Adipocyte (in vitro differentiated cells): Measurements from ENCODE around the gene XRN2.
"Not testable (repeated sequence)": the region's sequence is repeated elsewhere in the genome, so short reads cannot be mapped to it uniquely, and the experiment has no call there.

Experiments used
- DNase-seq: peaks from one replicate; pipeline ENCODE4 v3.0.0-alpha.2; 2015; ENCODE audit warnings: low read depth
- H3K27me3 ChIP-seq: replicated peaks from 2 replicates; pipeline ENCODE4 v1.7.0; 2013; ENCODE audit warnings: mild to moderate bottlenecking, low read length, moderate library complexity; ENCODE audit not compliant: control insufficient read depth, insufficient read depth
- H3K36me3 ChIP-seq: 2 replicates; pipeline ENCODE4 v1.7.0; 2013; ENCODE audit warnings: low read length, mild to moderate bottlenecking, moderate library complexity; ENCODE audit not compliant: control insufficient read depth, insufficient read depth, severe bottlenecking
- H3K4me1 ChIP-seq: 2 replicates; pipeline ENCODE4 v1.7.0; 2013; ENCODE audit warnings: mild to moderate bottlenecking, low read length, moderate library complexity; ENCODE audit not compliant: control insufficient read depth, insufficient read depth
- H3K4me3 ChIP-seq: 2 replicates; pipeline ENCODE4 v1.7.0; 2013; ENCODE audit warnings: mild to moderate bottlenecking, low read length, moderate library complexity
- H3K9ac ChIP-seq: 2 replicates; pipeline ENCODE4 v1.7.0; 2013; ENCODE audit warnings: mild to moderate bottlenecking, low read length, moderate library complexity
- H3K9me3 ChIP-seq: 2 replicates; pipeline ENCODE4 v1.7.0; 2013; ENCODE audit warnings: mild to moderate bottlenecking, low read length, moderate library complexity; ENCODE audit not compliant: control insufficient read depth

The XRN2 gene

GRCh38 chr20:21353236-21353635 lies 50.1 kb downstream of the XRN2 start:
- H3K4me3 ChIP-seq, result no peak overlapping the region
- no peak overlapping the region for H3K9ac ChIP-seq
- H3K4me1 ChIP-seq, result peaks cover 6% of the 10 kb centered on the region
- DNase-seq, result peak; percentile 59
- H3K9me3 ChIP-seq, result no peaks in the 10 kb centered on the region
- peaks cover 69% of the 10 kb centered on the region for H3K36me3 ChIP-seq
- no peaks in the 10 kb centered on the region for H3K27me3 ChIP-seq

GRCh38 chr20:21355981-21356380 lies 52.9 kb downstream of the XRN2 start:
- Histone ChIP-seq H3K4me3 (no peak overlapping the region), H3K27me3 (no peaks in the 10 kb centered on the region), H3K4me1 (peaks cover 18% of the 10 kb centered on the region), H3K9me3 (no peaks in the 10 kb centered on the region), H3K9ac (no peak overlapping the region), H3K36me3 (peaks cover 64% of the 10 kb centered on the region)
- DNase-seq, result no peak

- H3K36me3 ChIP-seq, result peaks cover 60% of the 10 kb centered on the region
- DNase-seq, result no peak
These were observed 53.3 kb downstream of the XRN2 start for GRCh38 chr20:21356386-21356785.

GRCh38 chr20:21357844-21358243 lies 54.7 kb downstream of the XRN2 start:
- peaks cover 71% of the 10 kb centered on the region for H3K36me3 ChIP-seq
- H3K9me3 ChIP-seq, result no peaks in the 10 kb centered on the region
- peaks cover 22% of the 10 kb centered on the region for H3K4me1 ChIP-seq
- H3K9ac ChIP-seq, result no peak overlapping the region
- H3K27me3 ChIP-seq, result no peaks in the 10 kb centered on the region
- no peak for DNase-seq
- no peak overlapping the region for H3K4me3 ChIP-seq

More at GRCh38 chr20:21356386-21356785, 53.3 kb downstream of the XRN2 start:
- Histone ChIP-seq H3K9ac (no peak overlapping the region), H3K9me3 (no peaks in the 10 kb centered on the region), H3K27me3 (no peaks in the 10 kb centered on the region), H3K4me3 (no peak overlapping the region), H3K4me1 (peaks cover 22% of the 10 kb centered on the region)

GRCh38 chr20:21358737-21359136 lies 55.6 kb downstream of the XRN2 start:
- Histone ChIP-seq H3K27me3 (no peaks in the 10 kb centered on the region), H3K9ac (no peak overlapping the region), H3K9me3 (no peaks in the 10 kb centered on the region), H3K4me3 (no peak overlapping the region), H3K4me1 (peaks cover 21% of the 10 kb centered on the region), H3K36me3 (peaks cover 77% of the 10 kb centered on the region)
- no peak for DNase-seq

- Histone ChIP-seq H3K9me3 (no peaks in the 10 kb centered on the region), H3K9ac (no peak overlapping the region), H3K36me3 (peaks cover 68% of the 10 kb centered on the region), H3K4me1 (peaks cover 21% of the 10 kb centered on the region), H3K27me3 (no peaks in the 10 kb centered on the region), H3K4me3 (peak overlapping the region; percentile 18)
- DNase-seq, result peak; percentile 80
These were observed 57.6 kb downstream of the XRN2 start for GRCh38 chr20:21360705-21361104.

- no peak overlapping the region for H3K4me3 ChIP-seq
- no peaks in the 10 kb centered on the region for H3K27me3 ChIP-seq
- H3K4me1 ChIP-seq, result peaks cover 21% of the 10 kb centered on the region
- H3K9ac ChIP-seq, result no peak overlapping the region
- peaks cover 64% of the 10 kb centered on the region for H3K36me3 ChIP-seq
- DNase-seq, result peak; percentile 50
- no peaks in the 10 kb centered on the region for H3K9me3 ChIP-seq
These were observed 58.1 kb downstream of the XRN2 start for GRCh38 chr20:21361266-21361665.

GRCh38 chr20:21364413-21364812 lies 61.3 kb downstream of the XRN2 start:
- peaks cover 64% of the 10 kb centered on the region for H3K36me3 ChIP-seq

GRCh38 chr20:21365771-21366170 lies 62.6 kb downstream of the XRN2 start:
- Histone ChIP-seq H3K36me3 (peaks cover 66% of the 10 kb centered on the region), H3K9me3 (no peaks in the 10 kb centered on the region), H3K4me3 (no peak overlapping the region), H3K27me3 (no peaks in the 10 kb centered on the region), H3K9ac (no peak overlapping the region), H3K4me1 (peaks cover 11% of the 10 kb centered on the region)
- DNase-seq, result no peak

More at GRCh38 chr20:21364413-21364812, 61.3 kb downstream of the XRN2 start:
- DNase-seq, result no peak
- H3K4me1 ChIP-seq, result peaks cover 21% of the 10 kb centered on the region
- H3K9me3 ChIP-seq, result no peaks in the 10 kb centered on the region
- no peak overlapping the region for H3K9ac ChIP-seq
- no peak overlapping the region for H3K4me3 ChIP-seq
- no peaks in the 10 kb centered on the region for H3K27me3 ChIP-seq

GRCh38 chr20:21366273-21366672 lies 63.1 kb downstream of the XRN2 start:
- H3K4me1 ChIP-seq, DNase-seq, H3K27me3 ChIP-seq, H3K9me3 ChIP-seq, H3K4me3 ChIP-seq, H3K9ac ChIP-seq: not testable (repeated sequence)
- peaks cover 71% of the 10 kb centered on the region for H3K36me3 ChIP-seq

- no peaks in the 10 kb centered on the region for H3K27me3 ChIP-seq
- H3K36me3 ChIP-seq, result peaks cover 58% of the 10 kb centered on the region
- peaks cover 10% of the 10 kb centered on the region for H3K4me1 ChIP-seq
These were observed 65.7 kb downstream of the XRN2 start for GRCh38 chr20:21368791-21369190.

GRCh38 chr20:21371193-21371592 lies 68.1 kb downstream of the XRN2 start:
- Histone ChIP-seq H3K36me3 (peaks cover 54% of the 10 kb centered on the region), H3K27me3 (no peaks in the 10 kb centered on the region), H3K9me3 (no peaks in the 10 kb centered on the region), H3K9ac (no peak overlapping the region), H3K4me3 (no peak overlapping the region), H3K4me1 (peaks cover 15% of the 10 kb centered on the region)
- DNase-seq, result no peak

More at GRCh38 chr20:21368791-21369190, 65.7 kb downstream of the XRN2 start:
- no peak for DNase-seq
- Histone ChIP-seq H3K4me3 (no peak overlapping the region), H3K9ac (no peak overlapping the region), H3K9me3 (no peaks in the 10 kb centered on the region)
